GM15510 (cell line): ENCODE results near the gene HSD11B1L.
A peak's percentile ranks its signal among the peaks of the same experiment; 100 is the strongest.

Experiments used
- POLR2A ChIP-seq: IDR thresholded peaks from 3 replicates; pipeline ENCODE4 v1.6.1; 2011; ENCODE audit warnings: borderline replicate concordance; ENCODE audit not compliant: insufficient read length; ENCODE audit errors: extremely low read depth

HSD11B1L gene

DNA sequence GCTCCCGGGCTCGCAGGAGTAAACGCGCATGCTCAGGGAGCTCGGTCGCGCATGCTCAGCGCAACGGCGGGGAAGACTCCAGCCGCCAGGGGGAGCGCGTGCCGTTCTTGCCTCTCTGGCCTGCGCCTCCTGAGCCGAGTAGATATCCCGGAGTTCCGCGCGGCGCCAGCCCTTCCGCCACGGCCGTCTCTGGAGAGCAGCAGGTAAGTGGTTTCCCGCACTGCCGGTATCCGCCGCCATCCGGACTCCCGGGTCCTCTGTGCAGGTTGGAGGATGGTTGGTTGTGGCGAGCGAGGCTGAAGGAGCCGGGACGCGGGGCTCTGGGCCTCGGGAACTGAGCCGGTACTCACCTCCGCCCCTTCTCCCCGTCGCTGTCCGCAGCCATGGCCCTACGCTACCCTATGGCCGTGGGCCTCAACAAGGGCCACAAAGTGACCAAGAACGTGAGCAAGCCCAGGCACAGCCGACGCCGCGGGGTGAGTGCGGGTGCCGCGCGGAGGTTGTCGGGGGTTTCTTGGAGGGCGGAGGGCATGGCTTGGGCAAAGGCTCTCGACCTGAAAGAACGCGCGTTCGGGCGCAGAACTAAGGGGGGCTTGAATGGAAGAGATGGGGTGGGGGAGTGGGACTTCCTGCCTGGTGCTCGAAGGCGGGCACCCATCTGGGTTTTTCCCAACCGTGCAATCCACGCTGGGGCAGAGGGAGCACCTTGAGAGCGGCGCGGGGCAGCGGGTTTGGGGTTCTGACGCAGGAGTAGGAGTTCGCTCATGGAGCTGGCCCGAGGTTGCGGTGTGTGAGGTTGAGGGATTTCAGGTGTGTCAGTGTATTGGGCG is 9.5 kb downstream of the HSD11B1L start, which contains the start of gene RPL36:
TSS of gene RPL36 (plus strand) at position 171 of the 830 bp plus-strand sequence. CDS start at position 384, 213 bp downstream.
- TF ChIP-seq POLR2A = peak; percentile 99

DNA sequence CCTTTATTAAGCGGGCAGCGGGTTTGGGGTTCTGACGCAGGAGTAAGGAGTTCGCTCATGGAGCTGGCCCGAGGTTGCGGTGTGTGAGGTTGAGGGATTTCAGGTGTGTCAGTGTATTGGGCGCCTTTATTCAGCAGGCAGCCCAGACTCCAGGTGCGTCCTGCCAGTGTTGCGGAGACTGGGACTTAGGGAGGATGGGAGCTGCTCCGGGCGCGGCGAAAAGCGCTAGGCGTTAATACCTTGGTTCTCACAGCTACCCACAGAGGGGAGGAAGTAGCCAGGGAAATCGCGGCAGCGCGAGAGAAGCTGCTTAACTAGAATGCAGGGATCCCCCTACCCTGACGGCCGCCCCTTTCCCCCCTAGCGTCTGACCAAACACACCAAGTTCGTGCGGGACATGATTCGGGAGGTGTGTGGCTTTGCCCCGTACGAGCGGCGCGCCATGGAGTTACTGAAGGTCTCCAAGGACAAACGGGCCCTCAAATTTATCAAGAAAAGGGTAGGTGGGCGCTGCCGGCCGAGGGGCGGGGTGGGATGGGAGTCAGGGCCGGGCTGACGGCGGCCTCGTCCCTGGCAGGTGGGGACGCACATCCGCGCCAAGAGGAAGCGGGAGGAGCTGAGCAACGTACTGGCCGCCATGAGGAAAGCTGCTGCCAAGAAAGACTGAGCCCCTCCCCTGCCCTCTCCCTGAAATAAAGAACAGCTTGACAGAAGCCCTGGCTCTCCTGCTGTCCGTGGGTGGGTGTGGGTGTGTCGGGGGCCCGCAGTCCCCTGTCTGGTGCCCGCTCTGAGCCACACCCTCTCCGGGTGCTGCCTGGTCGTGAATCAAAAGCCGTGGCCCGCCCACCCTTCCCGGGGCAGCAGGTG is 10.4 kb downstream of the HSD11B1L start:
- TF ChIP-seq POLR2A = no peak

DNA sequence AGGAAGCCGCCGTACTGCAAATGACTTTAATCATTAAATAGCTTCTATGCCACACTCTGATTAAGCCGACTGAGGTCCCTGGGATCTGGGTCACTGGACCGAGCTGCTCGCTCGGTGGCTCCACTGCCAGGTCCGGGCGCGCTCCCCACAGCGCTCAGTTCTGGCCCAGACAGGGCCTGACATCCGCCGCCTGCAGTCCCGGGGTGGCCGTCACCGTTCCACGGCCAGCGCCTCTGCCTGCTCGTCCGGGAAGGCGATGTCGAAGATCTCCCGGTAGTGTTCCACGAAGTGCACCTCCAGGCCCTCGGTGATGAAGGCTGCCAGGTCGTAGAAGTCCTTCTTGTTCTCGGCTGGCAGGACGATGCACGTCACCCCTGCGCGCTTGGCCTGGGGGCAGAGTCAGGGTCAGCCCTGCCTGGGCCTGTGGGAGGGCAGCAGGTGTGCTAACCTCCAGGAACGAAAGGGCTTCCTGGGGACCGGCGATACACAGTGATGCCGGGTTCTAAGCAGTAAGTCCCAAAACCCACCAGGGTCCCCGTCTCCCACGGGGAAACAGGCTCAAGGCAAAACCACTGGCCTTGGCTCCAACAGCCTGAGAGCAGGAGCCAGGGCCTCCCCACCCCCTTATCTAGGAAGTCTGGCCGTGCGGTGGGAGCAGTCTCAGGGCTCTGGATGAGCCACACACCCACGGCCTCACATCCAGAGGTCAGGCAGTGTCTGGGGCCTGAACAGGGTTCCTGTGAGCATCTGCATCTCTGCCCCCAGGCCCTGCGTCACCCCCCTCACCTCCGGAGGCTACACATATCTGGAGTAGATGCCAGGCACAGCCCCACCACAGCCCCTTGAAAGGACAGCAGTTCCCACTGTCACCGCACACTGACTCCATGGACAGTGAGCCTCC is 11.2 kb downstream of the HSD11B1L start:
- no peak for TF ChIP-seq POLR2A

DNA sequence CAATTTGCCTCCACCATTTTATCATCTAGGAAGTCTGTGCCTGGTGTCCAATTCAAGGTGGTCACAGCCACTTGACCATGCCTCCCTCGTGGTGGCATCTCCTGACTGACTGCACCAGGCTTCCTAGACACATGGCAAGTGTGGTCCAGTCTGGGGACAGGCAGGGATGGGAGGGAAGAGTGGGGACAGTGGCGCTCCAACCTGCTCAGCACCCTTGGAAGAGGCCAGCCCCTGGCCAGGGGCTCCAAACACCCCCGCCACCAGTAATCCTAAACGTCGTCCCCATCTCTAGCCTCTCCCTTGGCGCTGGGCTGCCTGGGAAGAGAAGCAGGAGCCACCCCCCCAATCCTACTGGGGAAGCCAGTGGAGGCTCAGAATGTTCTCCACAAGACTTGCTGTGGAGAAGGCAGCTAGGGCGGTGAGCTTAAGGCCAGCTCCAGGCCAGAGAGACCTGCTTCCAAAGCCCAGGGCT is 11.9 kb downstream of the HSD11B1L start:
- TF ChIP-seq POLR2A = peak; percentile 6

DNA sequence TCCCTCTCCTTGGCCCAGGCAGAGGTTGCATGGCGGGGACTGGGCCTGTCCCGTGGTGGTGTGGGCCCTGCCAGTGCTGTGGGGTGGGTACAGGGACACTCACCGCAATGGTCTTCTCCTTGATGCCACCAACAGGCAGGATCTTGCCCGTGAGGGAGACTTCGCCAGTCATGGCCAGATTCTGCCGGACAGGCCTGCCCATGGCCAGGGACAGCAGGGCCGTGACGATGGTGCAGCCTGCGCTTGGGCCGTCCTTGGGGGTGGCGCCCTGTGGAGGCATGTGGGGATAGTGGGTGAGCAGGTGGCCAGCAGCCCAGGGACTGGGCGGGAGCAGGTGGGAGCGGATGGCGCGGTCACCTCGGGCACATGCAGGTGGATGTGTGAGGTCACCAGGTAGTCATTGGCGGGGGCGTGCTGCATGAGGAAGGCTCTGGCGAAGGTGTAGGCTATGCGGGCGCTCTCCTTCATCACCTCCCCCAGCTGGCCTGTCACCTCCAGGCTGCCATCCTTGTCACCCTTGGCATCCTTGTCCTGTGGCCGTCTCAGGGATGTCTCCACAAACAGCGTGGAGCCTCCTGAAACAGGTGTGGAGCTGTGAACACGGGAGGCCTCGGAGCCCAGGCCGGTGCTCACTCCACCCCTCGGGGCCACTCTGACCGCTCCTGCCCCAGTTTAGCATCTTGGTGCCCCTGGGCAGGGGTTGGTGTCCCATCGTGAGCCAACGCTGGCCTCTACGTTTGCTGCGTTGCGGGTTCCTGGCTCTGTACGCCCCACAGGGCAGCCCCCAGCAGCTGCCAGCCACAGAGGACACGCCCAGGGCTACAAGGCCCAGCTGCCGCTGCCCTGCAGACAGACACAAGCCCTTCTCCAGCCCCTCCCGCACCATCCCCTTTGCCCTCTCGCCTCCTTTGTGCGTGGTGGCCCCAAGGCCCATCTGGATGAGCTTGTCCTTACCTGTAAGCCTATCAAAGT is 12.7 kb downstream of the HSD11B1L start:
- peak; percentile 21 for TF ChIP-seq POLR2A

DNA sequence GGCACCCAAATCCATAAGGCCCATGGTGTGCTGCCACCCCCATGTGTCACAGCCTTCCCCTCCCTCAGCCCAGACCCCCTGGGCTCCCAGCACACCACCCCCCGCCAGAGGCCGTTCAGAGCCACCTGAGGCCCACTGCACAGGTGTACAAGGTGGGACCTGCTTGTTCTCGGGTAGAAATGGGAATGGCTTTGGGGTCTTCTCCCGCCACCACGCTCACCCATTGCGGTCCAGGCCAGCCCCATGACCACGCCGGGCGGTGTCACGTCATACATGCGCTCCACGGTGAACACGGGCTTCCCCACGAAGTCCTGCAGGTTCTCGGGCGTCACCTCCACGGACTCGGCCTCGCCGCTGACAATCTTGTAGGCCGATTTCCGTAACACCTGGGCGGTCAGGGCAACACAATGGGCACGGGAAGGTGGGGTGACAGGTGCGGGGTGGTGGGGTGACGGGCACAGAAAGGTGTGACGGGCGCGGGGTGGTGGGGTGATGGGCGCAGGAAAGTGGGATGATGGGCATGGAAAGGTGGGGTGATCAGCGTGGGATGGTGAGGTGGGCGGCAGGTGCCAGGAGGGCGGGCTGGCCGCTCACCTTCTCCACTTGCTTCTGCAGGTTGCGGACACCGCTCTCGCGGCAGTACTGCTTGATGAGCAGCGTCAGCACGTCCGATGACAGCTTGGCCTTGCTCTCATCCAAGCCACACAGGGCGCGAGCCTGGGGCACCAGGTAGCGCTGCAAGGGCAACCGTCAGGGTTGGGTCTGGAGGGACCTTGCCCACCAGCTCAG is 13.5 kb downstream of the HSD11B1L start:
- TF ChIP-seq POLR2A = no peak

DNA sequence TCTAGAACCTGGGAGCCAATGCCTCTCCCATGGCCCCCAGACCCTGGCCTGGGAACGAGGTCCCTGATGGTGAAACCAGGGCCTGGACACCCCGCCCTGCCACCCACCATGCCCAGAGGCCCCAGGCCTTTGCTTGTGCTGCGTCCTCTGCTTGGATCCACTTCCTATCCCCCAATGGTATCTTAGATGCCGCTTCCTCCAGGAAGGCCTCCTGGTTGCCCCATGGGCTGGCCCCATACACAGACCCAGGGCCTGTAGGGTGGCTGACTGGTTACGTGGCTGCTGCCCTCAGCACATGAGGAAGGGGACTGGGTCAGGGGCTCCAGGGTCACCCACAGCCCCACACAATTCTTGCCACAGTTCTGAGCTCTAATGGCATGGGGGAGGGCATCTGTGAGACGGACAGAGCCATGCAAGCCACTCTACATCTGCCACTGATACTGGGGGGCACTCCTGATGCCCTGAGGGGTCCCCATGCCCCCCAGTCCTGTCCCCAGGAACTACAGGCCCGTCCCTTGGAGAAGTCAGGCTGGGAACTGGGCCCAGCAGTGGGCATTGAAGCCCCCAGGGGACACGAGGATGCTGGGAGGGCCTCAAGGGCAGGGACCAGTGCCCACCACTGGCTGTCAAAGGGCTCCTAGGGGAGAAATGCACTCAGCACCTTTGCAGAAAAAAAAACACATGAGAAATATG is 14.3 kb downstream of the HSD11B1L start:
- no peak for TF ChIP-seq POLR2A

DNA sequence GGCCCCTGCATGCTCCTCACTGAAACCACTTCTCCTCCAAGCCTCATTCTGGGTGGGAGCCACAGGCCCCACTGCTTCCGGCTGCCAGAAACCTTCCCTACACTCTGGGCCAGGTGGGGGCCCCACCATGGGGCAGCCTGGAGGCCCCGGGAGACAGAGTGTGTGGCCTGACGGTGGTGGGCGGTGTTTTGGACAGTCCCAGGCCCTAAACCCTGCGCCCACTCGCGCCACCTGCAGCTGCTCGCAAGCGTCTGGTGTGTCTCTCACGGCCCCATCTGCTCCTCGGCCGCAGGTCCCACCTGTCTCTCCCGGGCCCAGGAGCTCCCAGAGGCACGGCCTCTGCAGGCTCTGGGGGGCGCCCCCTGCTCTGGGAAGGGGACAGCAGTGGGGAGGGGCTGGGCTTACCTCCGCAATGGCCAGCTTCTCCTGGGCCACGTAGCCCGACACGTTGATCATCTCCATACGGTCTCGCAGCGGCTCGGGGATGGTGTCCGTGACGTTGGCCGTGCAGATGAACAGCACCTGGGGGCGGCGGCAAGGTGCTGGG is 14.9 kb downstream of the HSD11B1L start:
- no peak for TF ChIP-seq POLR2A

DNA sequence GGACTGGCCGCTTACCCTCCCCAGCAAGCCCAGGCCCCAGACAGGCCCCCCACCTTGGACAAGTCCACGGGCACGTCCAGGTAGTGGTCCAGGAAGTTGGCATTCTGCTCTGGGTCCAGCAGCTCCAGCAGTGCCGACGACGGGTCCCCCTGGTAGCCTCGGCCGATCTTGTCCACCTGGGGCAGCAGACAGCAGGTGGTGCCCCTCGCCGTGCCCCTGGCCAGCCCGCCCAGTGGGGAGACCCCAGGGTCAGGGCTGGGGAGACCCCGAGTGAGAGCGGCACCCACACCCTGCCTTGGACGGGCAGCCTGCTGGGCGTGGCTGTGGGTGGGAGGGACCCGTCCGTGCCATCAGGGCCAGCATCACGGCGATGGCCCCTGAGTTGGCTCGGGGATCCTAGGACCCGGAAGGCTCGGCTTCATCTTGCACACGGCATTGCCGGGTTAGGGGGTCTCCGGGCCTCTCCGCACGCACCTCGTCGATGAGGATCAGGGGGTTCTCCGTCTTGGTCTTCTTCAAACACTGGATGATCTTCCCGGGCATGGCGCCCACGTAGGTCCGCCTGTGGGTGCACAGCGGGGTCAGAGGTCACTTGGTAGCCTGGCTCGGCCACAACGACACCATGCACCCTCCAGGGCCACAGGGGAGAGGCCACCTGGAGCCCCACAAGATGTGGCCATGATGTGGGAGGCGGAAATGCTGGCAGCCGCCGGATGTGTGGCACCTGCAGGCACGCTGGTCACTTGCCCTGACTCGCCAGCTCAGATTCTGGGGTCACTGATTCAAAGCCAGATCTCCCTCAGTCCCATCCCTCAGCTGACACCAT is 15.6 kb downstream of the HSD11B1L start:
- peak; percentile 9 for TF ChIP-seq POLR2A

DNA sequence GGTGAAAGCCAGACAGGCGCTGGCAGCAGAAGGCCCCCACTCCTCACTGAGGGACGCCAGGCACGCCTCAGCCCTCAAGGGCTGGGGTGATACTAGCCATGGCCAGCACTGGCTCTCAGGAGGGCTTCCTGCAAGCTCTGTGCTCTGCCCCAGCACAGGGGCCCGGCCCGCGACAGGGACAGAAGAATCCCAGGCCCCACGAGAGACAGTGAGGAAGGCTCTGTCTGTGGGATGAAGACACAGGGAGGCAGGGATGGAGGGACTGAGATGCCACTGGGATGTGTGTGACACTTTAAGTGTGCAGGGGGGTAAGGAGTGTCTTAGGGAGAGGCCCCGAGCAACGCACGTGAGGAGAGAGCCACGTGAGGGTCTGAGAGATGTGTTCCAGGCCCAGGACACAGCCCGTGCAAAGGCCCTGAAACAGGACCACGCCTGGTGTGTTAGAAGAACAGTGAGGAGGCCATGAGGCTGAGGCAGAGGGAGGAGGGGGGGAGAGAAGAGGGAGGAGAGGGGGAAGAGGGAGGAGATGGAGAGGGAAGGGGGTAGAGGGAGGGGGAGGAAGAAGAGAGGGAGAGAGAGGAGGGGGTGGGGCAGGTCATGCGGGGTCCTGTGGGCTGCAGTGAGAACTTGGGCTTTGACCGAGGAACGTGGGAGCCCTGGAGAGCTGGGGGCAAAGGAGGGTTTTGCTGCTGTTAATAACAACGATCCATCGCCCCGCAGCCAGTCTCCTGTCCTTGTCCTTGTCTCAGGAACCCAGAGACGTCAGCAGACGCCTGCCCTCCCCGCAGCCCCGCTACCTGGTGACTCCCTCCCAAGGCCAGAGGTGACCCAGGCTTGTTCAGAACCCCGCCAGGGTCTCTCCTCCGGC is 16.4 kb downstream of the HSD11B1L start:
- no peak for TF ChIP-seq POLR2A
